Stimulated activated CD4-positive, alpha-beta T cell treated with anti-CD3 and anti-CD28 coated beads, Interleukin-2, amount 100 ng/mL, for 4 hours (primary cell): Measurements from ENCODE around the gene USP30.
"Not testable (repeated sequence)": the region's sequence is repeated elsewhere in the genome, so short reads cannot be mapped to it uniquely, and the experiment has no call there.

Experiments used
- DNase-seq: peaks from one replicate; pipeline ENCODE4 v3.0.0-alpha.2; 2020; ENCODE audit warnings: low read depth

USP30 gene

GRCh38 chr12:109053382-109054123, 1.2 kb downstream of the USP30 start:
- DNase-seq, result peak; percentile 13

GRCh38 chr12:109054124-109054513, 1.7 kb downstream of the USP30 start:
- not testable (repeated sequence) for DNase-seq

GRCh38 chr12:109054520-109054919, 2.1 kb downstream of the USP30 start:
- DNase-seq, result no peak

- DNase-seq, result no peak
Measured at GRCh38 chr12:109056891-109057290, 4.5 kb downstream of the USP30 start.

- no peak for DNase-seq
Measured at GRCh38 chr12:109057376-109057775, 5.0 kb downstream of the USP30 start.

GRCh38 chr12:109058773-109059172, 6.4 kb downstream of the USP30 start:
- no peak for DNase-seq

- DNase-seq, result no peak
Measured at GRCh38 chr12:109064143-109064542, 11.8 kb downstream of the USP30 start.

GRCh38 chr12:109065154-109065852, 12.9 kb downstream of the USP30 start:
- DNase-seq, result no peak

GRCh38 chr12:109065853-109066193, 13.4 kb downstream of the USP30 start:
- no peak for DNase-seq

- no peak for DNase-seq
Measured at GRCh38 chr12:109069307-109070271, 17.2 kb downstream of the USP30 start.

- DNase-seq, result no peak
Measured at GRCh38 chr12:109074866-109075265, 22.5 kb downstream of the USP30 start.

GRCh38 chr12:109082751-109083150, 30.4 kb downstream of the USP30 start:
- DNase-seq, result no peak

- no peak for DNase-seq
Measured at GRCh38 chr12:109084425-109084824, 32.0 kb downstream of the USP30 start.

- DNase-seq, result no peak
Measured at GRCh38 chr12:109085590-109085989, 33.2 kb downstream of the USP30 start.

- no peak for DNase-seq
Measured at GRCh38 chr12:109087250-109087649, 34.9 kb downstream of the USP30 start.

GRCh38 chr12:109088818-109089217, 36.4 kb downstream of the USP30 start:
- DNase-seq, result no peak

GRCh38 chr12:109089683-109090082, 37.3 kb downstream of the USP30 start:
- DNase-seq, result no peak

- no peak for DNase-seq
Measured at GRCh38 chr12:109092497-109093021, 40.2 kb downstream of the USP30 start.

GRCh38 chr12:109093022-109093918, 40.9 kb downstream of the USP30 start, which contains the start of gene ALKBH2:
Gene ALKBH2 (minus strand): TSS chr12:109093472. CDS start chr12:109092786, 686 bp downstream.
- DNase-seq, result peak; percentile 93

GRCh38 chr12:109097140-109097434, 44.7 kb downstream of the USP30 start:
- DNase-seq, result no peak

- DNase-seq, result peak; percentile 96
Measured at GRCh38 chr12:109097435-109098182, 45.2 kb downstream of the USP30 start, which contains the start of gene UNG. Gene UNG (plus strand): TSS chr12:109097597. CDS start chr12:109097680, 83 bp downstream.
